Uterus (tissue), 2 donors: Measurements from ENCODE around the gene KCNC1.

Source experiments
- POLR2A ChIP-seq, 2 donors: fragments of 450-650 bp; IDR thresholded peaks; one replicate each; pipeline ENCODE4 v1.6.1; 2016; ENCODE audit warnings: antibody characterized with exemption in 2 of 2, mild to moderate bottlenecking in 1 of 2, moderate library complexity in 1 of 2
- TF ChIP-seq, protein P1 (sequence below), 4 experiments: fragments of 200-600 bp in 2 of 4; fragments of 450-650 bp in 2 of 4; sonication (generic) in 2 of 4; IDR thresholded peaks; one replicate each; pipeline ENCODE4 v1.5.1; 2016 to 2019; ENCODE audit warnings: antibody characterized with exemption in 4 of 4, mild to moderate bottlenecking in 2 of 4, moderate library complexity in 1 of 4

DNA sequence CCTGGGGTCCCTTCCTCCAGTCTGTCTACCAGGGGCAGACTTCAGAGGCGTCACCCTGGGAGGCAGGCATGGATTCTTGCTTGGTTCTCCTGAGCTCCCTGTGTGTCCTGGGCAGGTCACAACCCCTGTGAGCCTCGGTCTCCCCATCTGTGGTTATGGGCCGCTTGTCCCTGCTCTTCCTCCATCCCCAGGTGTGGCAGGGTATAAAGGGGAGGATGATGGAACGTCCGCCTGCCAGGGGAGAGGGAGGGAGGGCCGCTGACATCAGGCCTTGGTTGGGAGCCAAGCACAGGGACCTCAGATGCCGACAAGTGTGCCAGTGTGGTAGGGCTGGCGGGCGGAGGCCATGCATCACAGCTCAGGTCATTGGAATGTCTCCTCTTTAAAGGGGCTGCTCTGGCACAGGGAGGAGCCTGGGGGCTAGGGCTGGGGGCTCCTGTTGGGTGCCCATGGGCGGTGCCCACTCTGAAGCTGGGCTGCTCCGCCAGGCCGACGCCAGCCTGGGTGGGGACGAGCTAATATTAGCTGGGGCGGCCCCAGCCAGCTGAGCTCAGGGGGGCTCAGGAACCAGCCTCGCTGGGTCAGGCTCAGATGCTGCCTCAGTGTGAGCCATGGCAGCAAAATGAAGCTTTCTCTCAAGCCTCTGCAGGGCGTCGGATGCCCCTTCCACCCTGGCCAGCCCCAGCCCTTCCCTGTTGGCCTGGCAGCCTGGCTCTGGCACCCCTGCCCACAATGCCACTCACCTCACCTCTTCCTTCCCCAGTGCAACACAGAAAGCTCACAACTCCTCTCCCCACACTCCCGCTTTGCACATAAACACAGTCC is 12.8 kb downstream of the KCNC1 start:
- TF ChIP-seq, protein P1, sequence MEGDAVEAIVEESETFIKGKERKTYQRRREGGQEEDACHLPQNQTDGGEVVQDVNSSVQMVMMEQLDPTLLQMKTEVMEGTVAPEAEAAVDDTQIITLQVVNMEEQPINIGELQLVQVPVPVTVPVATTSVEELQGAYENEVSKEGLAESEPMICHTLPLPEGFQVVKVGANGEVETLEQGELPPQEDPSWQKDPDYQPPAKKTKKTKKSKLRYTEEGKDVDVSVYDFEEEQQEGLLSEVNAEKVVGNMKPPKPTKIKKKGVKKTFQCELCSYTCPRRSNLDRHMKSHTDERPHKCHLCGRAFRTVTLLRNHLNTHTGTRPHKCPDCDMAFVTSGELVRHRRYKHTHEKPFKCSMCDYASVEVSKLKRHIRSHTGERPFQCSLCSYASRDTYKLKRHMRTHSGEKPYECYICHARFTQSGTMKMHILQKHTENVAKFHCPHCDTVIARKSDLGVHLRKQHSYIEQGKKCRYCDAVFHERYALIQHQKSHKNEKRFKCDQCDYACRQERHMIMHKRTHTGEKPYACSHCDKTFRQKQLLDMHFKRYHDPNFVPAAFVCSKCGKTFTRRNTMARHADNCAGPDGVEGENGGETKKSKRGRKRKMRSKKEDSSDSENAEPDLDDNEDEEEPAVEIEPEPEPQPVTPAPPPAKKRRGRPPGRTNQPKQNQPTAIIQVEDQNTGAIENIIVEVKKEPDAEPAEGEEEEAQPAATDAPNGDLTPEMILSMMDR (IDR thresholded peaks at IDR 0.05) = no peak
- TF ChIP-seq POLR2A (IDR thresholded peaks at IDR 0.05) = no peak
